ENCODE data around the gene MEGF11.

- TF ChIP-seq USF2 (IDR thresholded peaks at IDR 0.05) = no peak
- no peak for TF ChIP-seq MYC (IDR thresholded peaks at IDR 0.05; ENCODE audit: borderline replicate concordance, low read length)
- no peak for TF ChIP-seq POLR2A (IDR thresholded peaks at IDR 0.05; ENCODE audit: low read length)
- TF ChIP-seq CTCF (IDR thresholded peaks at IDR 0.05) = no peak
- no peak for TF ChIP-seq E2F6 (IDR thresholded peaks at IDR 0.05; ENCODE audit: borderline replicate concordance, low read depth)
- no peak for TF ChIP-seq HDAC2 (IDR thresholded peaks at IDR 0.05)
These were observed 345.9 kb downstream of the MEGF11 start for GRCh38 chr15:65907661-65908060.
